ENCODE results near the gene CCDC30.

CCDC30 gene

DNA sequence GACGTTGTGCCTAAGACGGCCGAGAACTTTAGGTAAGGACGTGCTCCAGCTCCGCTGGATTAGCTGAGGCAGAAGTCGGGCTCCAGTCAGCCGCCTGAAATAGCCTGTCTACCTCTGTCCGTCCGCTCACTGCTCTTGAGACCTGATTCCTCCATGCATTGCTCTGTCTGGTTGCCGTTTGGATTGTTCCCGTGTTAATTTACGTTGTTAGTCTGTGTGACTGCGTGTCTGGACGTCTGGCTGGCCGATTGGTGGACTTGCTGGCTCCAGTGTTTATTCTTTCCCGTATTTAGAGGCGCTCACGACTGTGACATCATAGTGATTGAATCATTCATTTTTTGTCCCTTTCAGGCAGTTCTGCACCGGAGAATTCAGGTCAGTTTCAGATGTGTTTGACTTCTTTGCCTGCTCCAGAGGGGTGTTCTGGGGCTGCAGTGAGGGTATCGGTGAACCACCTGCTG is 195.8 kb downstream of the CCDC30 start:
- Histone ChIP-seq H2AFZ (peak overlapping the region; percentile 90), H3K9ac (no peak overlapping the region)

DNA sequence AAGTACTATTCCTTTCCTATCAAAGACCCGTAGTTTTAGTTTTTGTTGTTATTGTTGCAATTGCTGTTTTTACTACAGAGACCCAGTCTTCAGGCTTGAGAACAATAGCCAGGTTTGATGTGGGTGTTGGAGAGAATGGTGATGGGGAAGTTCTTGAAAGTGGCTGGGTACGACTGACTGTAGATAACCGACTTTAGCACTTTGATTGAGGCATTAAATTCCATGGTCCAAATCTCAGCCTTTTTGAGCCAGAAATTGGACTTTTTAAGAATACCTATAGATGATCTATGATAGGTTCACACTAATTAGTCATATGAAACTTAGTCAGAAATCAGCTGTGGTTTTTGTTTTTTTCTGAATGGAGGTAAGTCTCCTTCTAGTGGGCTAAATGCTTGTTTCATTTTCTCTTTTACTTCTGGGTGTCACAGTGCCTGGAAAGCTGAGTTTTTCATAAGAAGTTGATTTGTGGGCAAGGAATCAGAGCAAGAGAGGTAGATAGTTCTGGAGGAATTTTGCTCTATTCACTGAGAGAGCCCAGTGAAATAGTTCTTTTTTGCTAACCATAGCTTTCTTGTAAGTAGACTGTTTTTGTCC is 197.9 kb downstream of the CCDC30 start:
- Histone ChIP-seq H3K4me3 (ENCODE audit: low read depth, low read length) (no peak overlapping the region), H2AFZ (no peak overlapping the region), H3K79me2 (no peaks in the 10 kb centered on the region), H3K4me2 (ENCODE audit: low read length) (no peak overlapping the region), H3K27ac (no peak overlapping the region), H3K36me3 (ENCODE audit: control insufficient read depth, insufficient read depth, low read length) (no peaks in the 10 kb centered on the region), H3K9ac (no peak overlapping the region), H3K9me3 (ENCODE audit: control insufficient read depth, low read length) (no peaks in the 10 kb centered on the region), H3K27me3 (ENCODE audit: control insufficient read depth, insufficient read depth, low read length) (no peaks in the 10 kb centered on the region), H3K4me1 (peaks cover 4% of the 10 kb centered on the region)
- TF ChIP-seq, protein P1, sequence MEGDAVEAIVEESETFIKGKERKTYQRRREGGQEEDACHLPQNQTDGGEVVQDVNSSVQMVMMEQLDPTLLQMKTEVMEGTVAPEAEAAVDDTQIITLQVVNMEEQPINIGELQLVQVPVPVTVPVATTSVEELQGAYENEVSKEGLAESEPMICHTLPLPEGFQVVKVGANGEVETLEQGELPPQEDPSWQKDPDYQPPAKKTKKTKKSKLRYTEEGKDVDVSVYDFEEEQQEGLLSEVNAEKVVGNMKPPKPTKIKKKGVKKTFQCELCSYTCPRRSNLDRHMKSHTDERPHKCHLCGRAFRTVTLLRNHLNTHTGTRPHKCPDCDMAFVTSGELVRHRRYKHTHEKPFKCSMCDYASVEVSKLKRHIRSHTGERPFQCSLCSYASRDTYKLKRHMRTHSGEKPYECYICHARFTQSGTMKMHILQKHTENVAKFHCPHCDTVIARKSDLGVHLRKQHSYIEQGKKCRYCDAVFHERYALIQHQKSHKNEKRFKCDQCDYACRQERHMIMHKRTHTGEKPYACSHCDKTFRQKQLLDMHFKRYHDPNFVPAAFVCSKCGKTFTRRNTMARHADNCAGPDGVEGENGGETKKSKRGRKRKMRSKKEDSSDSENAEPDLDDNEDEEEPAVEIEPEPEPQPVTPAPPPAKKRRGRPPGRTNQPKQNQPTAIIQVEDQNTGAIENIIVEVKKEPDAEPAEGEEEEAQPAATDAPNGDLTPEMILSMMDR (IDR thresholded peaks at IDR 0.05): no peak

More for the DNA sequence above, 195.8 kb downstream of the CCDC30 start:
- H3K36me3 ChIP-seq (ENCODE audit: control insufficient read depth, insufficient read depth, low read length): no peaks in the 10 kb centered on the region
- H3K4me2 ChIP-seq (ENCODE audit: low read length): peak overlapping the region; percentile 99
- no peaks in the 10 kb centered on the region for H3K9me3 ChIP-seq (ENCODE audit: control insufficient read depth, low read length)
- TF ChIP-seq, protein P1 (IDR thresholded peaks at IDR 0.05): no peak
- no peaks in the 10 kb centered on the region for H3K79me2 ChIP-seq
- H3K4me1 ChIP-seq: peaks cover 4% of the 10 kb centered on the region
- H3K27me3 ChIP-seq (ENCODE audit: control insufficient read depth, insufficient read depth, low read length): no peaks in the 10 kb centered on the region
- H3K27ac ChIP-seq: no peak overlapping the region
- peak overlapping the region; percentile 81 for H3K4me3 ChIP-seq (ENCODE audit: low read depth, low read length)

DNA sequence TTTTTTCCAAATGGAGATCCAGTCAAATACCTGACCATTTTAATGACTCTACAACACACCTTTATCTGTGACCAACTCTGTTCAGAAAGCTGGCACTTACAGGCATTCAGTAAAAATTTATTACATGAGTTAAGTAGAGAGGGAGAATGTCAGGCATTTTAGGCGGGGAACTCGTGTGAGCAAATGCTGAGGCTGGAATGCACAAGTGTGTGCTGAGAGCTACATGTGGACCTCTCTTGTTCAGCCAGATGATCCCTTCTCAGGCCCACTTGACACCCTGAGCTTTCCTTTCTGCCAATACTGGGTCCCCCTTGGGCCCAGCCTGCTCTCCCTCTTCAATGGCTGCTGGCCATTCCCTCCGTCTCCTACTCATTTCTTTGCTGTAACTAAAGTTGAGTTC is 206.8 kb downstream of the CCDC30 start:
- Histone ChIP-seq H3K9ac (no peak overlapping the region), H2AFZ (no peak overlapping the region), H3K27me3 (ENCODE audit: control insufficient read depth, insufficient read depth, low read length) (no peaks in the 10 kb centered on the region), H3K4me1 (no peaks in the 10 kb centered on the region), H3K4me3 (ENCODE audit: low read depth, low read length) (no peak overlapping the region), H3K4me2 (ENCODE audit: low read length) (no peak overlapping the region), H3K27ac (no peak overlapping the region), H3K79me2 (no peaks in the 10 kb centered on the region), H3K9me3 (ENCODE audit: control insufficient read depth, low read length) (no peaks in the 10 kb centered on the region), H3K36me3 (ENCODE audit: control insufficient read depth, insufficient read depth, low read length) (no peaks in the 10 kb centered on the region)
- TF ChIP-seq, protein P1 (IDR thresholded peaks at IDR 0.05): no peak

DNA sequence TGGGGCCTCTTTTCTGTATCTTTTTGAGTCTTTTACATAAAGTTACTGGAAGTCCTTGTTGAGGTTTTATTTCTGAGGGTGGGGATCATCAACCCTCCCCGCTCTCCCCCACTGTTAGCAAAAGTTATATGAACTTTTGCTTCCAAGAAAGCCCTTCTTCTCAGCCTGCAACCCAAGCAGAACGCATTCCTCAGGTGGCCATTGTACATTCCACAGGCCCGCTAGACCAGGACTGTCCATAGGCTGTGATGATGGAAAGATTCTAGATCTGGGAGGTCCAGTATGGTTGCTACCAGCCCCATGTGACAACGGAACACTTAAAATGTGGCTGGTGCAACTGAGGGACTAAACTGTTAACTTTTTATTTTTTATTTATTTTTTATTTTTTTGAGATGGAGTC is 207.3 kb downstream of the CCDC30 start:
- Histone ChIP-seq H3K9me3 (ENCODE audit: control insufficient read depth, low read length) (no peaks in the 10 kb centered on the region), H2AFZ (no peak overlapping the region), H3K36me3 (ENCODE audit: control insufficient read depth, insufficient read depth, low read length) (no peaks in the 10 kb centered on the region), H3K4me1 (no peaks in the 10 kb centered on the region), H3K79me2 (no peaks in the 10 kb centered on the region), H3K27me3 (ENCODE audit: control insufficient read depth, insufficient read depth, low read length) (no peaks in the 10 kb centered on the region), H3K27ac (no peak overlapping the region), H3K9ac (no peak overlapping the region), H3K4me3 (ENCODE audit: low read depth, low read length) (no peak overlapping the region), H3K4me2 (ENCODE audit: low read length) (no peak overlapping the region)
- TF ChIP-seq, protein P1 (IDR thresholded peaks at IDR 0.05): no peak

DNA sequence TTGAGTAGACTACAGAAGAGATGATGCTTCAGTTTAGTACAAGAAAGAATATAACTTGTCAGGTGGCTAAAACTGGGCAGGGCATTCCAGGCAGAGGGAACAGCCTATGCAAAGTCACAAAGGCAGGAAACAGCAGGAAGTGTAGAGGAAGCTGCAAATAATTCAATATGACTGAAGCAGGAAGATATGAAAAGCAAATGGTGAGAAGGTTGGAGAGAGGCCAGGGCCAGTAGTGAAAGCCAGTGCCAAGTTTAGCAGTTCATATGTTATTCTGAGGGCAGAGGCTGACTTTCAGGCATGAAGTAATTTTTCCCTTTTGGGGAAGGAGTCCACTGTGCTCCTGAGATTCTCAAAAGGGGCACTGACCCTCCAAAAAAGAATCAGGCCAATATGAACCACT is 211.1 kb downstream of the CCDC30 start:
- Histone ChIP-seq H2AFZ (no peak overlapping the region), H3K27me3 (ENCODE audit: control insufficient read depth, insufficient read depth, low read length) (no peaks in the 10 kb centered on the region), H3K27ac (no peak overlapping the region), H3K9ac (no peak overlapping the region), H3K4me2 (ENCODE audit: low read length) (no peak overlapping the region), H3K4me3 (ENCODE audit: low read depth, low read length) (no peak overlapping the region), H3K4me1 (no peaks in the 10 kb centered on the region), H3K36me3 (ENCODE audit: control insufficient read depth, insufficient read depth, low read length) (no peaks in the 10 kb centered on the region), H3K79me2 (no peaks in the 10 kb centered on the region), H3K9me3 (ENCODE audit: control insufficient read depth, low read length) (no peaks in the 10 kb centered on the region)
- TF ChIP-seq, protein P1 (IDR thresholded peaks at IDR 0.05): no peak
